ENCODE measurements around the gene TSPAN9.
A peak's percentile ranks its signal among the peaks of the same experiment; 100 is the strongest.

TSPAN9 gene

DNA sequence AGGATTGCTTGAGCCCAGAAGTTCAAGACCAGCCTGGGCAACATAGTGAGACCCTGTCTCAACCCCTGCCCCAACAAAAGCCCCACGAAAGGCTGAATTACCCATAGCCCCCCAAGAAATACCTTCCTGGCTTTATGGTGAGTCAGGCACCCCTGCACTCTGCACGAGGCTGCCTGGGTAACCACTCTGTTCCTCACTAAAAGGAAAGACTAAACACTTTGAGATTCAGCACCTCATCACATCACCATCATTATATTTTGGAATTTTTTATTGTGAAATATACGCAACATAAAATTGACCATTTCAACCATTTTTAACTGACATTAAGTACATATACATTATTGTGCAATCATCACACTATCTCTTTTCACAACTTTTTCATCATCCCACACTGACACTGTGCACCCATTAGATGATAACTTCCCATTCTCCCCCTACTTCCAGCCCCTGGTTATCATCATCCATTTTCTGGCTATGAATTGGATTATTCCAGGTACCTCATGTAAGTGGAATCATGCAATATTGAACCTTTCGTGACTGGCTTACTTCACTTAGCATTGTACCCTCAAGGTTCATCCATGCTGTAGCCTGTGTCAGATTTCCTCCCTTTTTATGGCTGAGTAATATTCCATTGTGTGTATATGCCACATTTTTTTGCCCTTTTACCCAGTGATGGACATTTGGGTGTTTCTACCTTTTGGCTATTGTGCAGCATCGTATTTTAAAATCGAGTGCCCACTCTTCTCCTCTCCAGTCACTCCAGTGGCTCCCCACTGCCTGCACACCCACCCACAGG is 51.5 kb downstream of the TSPAN9 start:
- no peak for DNase-seq

DNA sequence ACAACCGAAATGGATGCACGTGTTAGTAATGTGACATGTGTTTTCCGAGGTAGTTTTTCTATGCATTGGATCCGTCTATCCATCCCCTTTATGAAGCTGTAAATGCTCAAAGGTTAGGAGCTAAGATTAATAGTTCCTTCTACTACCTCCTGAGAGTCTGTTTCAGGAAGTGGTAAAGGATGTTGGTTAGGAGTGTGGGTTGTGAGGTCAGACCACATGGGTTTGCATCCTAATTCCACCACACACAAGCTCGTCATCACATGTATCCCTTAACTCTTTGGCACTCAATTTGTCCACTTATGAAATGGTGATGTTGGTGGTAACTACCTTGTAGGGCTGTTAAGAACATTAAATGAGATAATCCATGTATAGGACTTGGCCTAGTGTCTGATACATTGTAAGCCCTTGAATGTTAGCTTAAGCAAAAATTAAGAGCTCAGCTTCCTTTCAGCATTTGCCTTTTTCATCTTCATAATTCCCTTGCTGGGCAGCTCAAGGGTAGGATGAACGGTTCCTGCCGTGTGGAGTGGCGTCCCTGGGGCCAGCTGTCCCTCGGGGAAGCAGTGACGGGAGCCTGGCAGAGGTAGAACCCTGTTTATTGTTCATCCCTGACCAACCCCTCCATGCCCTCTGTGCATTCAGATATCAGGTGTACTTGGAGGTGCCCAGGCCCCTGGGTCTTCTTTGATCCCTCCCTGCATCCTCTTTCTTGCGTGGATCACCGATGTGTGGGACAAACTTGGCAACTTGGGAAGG is 52.3 kb downstream of the TSPAN9 start:
- DNase-seq = peak; percentile 17 to 36

DNA sequence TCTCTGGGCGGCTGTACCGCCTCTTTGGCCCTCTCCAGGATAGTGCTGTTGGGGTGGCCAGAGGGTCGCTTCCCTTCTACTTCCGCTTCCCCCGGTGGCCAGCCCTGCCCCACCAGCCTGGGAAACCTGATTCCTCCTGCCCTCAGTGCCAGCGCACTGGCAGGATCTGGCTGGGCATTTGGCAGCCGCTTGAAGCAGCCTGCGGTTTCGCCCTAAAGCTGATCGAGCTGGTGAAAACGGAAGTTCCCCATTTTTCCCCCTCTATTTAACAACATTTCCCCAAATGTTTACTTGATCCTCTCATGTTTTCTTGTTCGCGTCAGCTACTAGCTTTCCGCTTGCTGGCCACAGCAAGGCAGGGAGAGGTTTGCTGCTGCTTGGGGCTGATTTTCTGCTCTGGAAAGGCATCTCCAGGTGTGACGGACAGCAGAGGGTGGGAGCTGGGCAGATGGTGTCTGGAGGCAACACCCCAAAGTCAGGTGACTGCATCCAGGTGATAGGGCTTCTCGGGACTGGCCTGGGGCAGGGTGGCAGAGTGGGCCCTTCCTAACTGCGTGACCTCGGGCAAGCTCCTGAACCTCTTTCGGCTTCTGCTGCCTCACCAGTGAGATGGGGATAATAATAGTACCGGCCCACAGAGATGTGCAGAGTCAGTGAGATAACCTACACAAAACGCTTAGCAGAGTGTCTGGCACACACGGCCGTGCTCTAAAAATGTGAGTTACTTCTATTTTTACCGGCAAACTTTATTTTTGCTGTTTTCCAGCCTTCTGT is 53.1 kb downstream of the TSPAN9 start:
- DNase-seq = no peak

DNA sequence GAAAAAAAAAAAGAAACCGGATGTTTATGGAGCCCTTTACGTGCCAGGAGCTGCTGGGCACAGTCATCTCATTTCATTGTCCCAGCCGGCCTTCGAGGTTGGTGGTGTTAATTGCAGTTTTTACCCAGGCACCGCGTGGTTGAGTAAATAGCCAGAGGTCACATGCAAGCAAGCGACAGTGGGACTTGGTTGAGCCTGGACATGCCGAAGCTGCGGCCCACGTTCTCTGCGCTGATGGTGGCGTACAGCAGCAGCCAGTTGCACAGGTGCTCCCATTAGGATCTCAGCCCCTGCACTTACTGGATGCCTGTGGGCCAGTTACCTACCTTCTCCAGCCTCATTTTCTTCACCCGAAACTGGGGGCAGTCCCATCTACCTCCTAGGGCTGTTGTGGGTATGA is 54.0 kb downstream of the TSPAN9 start:
- DNase-seq = no peak

DNA sequence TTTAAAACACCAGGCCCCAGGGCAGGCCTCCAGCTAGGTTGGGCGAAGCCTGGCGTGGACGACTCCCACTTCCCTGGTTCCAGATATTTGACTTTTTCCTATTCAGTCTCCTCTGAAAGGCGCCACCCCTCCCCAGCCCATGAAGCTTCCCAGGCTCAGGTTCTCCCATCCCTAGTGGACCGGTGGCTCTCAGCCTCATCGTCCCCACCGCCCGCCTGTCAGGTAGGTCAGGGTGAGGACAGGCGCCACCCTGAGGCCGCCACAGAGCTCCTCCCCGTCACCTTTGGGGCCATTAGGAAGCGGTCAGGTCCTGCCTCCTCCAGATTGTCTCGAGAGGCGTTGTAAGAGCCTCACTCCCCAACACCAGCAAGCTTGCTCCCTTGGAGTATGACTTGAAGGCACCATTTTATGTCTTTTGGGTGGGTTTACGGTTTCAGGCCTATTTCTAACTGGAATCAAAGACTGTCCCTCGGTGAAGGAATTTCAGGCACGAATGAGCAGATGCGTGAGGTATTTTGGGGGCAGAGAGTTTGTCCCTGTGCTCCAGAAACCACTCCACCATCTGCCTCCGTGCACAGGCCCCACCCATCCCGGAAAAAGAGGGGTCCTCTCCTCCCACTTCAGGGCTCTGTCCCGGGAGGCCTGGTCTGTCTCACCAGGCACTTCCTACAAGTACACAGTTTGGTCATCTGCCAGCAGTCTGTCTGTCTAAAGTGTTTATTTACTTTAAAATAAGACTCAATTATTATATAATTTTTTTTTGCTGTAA is 55.6 kb downstream of the TSPAN9 start:
- no peak for DNase-seq

DNA sequence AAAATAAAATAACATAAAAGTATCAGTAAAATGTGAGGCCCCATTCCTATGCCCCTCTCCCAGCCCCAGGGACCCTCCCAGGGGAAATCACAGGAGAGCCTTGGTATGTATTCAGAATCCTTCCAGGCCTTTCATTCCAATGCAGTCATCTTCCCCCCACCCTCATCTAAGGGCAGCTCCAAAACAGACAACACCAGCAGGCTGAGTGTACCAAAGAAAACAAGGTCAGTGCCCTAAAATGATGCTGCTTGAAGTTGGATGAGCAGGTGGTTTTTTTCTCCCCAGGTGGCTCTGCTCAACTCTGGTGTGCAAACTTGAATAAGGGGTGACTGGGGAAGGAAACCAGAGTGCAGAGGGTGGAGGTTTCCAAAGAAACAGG is 56.2 kb downstream of the TSPAN9 start:
- DNase-seq = no peak

DNA sequence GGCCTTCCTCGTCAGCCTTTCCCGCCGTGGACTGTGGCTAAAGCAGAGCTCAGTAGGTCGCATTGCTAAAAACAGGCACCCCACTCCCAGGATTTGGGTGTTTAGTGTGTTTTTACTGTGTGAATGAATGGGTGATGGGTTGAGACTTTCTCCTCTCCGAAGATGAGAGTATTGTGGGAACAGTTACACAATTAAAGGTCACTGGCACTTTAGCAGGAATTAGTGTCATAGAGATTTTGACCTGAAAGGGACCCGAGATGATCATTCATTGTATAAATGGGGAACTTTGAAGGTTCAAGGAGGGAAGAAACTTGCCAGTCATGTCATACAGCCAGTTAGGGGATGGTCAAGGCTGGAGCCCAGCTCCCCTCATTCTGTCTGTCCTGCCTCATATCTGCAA is 56.9 kb downstream of the TSPAN9 start:
- no peak for DNase-seq

DNA sequence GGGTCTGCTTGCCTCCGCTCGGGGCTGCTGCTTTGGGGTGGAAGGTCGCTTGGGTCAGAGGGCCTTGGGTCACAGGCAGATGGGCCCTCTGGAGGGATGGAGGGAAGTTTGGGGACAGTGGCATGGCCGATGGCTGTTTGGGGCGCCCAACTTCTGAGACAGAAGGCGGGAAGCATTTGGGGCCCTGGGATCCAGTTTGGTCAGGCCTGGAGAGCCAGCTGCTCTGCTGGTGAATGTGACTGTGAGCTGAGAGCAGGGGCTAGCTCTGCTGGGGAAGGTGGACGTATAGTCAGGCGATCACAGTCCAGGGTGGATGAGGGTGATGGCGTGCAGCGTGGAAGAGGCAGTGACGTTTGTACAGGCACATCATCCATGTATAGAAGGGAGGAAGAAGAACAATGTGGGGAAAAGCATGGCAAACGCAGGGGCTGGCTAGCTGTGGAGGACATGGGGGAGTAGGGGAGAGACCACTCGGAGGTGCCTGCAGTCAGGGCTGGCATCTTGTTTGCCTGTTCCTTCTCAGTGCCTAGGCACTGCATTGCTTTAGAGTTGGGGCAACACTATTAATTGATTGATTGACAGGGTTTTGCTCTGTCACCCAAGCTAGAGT is 57.5 kb downstream of the TSPAN9 start:
- DNase-seq = no peak

DNA sequence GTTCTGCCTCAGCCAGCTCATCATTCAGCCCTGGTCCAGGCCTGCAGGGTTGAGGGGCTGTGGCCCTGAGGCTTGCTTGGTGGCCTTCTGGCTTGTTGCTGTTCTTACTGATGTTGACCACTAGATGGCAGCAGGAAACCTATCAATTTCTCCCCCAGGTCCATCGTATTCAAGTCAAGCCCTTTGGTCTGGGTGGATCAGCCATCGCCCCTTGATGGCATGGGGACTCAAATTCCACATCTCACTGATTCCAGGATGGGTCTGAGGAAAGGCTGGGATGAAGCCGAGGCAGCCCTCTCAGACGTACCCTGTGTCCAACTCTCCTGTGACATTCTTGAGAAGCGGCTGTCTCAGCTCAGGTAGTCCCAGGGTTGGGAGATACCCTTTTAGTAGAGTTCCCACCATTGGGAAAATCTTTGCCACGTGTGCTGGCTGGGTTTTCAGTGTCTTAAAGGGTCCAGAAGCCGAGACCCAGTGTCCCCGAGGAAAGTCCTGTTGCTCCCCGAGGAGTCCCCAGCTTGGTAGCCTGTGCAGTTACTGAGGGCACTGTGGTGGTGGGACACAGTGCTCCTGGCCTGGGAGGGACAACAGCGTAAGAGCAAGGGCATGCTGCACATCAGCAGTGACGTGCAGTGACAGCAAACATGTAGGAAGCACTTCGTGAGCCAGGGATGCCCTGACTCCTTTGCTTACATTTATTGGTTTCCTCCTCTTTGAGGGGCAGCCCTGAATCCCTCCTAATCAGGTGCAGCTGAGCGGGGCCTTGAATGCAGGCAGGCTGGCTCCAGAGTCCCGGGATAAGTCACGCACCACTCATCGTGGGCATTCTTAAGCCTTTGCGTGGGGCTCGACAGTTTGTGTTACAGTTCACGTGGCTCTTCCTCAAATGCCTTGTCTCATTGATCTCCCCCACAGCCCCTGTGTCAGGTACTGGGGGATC is 58.6 kb downstream of the TSPAN9 start:
- peak; percentile 24 to 27 for DNase-seq

DNA sequence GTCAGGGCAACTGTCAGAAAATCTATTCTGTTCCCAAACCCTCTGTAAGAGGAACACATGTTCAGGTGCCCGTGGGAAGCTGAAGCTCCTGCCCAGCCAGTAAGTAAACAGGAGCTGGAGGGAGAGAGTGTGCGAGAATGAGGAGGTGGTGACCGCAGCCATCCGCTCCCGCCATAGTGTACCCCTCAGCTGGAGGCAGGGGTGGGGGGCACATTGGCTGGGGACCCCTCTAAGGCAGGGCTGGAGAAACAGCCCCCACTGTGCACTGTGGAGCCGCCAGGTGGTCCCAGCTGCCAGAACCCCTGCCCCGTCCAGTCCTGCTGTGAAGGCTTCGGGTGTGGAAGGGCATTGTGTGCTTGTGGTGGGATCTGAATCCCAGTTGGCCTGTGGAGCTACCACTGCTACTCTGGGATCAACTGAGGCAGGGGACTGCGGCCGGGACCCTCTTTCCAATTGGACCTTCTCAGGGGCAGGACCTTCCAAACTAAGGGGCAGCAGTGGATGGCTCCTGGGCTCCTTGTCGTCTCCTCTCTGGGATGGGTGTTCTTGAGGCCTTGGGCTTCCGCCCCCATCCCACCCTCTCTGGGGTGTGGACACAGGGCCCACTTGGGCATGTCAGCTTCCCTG is 59.6 kb downstream of the TSPAN9 start:
- no peak for DNase-seq

DNA sequence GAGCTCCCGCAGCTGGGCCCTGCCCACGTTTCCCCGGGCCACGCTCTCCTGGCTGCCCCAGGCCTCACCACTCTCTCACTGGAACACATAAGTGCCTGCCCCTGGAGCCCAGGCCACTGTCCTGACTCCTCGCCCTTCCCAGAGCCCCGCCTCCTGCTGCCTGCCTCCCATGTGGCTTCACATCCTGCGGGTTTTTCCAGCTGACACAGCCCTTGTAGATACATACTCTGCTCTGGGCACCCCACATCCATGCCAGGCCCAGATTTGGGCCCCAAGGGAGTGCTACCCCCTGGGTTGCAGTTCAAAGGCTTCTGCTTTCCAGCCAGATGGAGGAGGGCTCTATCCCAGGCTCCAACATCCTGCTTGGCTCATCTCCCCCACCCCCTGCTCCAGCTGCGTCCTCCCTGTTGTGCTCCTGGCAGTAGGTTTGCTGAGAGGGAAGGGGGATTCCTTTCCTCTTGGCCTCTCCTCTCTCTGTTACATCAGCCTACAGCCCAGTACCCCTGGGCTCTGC is 60.1 kb downstream of the TSPAN9 start:
- DNase-seq = no peak

DNA sequence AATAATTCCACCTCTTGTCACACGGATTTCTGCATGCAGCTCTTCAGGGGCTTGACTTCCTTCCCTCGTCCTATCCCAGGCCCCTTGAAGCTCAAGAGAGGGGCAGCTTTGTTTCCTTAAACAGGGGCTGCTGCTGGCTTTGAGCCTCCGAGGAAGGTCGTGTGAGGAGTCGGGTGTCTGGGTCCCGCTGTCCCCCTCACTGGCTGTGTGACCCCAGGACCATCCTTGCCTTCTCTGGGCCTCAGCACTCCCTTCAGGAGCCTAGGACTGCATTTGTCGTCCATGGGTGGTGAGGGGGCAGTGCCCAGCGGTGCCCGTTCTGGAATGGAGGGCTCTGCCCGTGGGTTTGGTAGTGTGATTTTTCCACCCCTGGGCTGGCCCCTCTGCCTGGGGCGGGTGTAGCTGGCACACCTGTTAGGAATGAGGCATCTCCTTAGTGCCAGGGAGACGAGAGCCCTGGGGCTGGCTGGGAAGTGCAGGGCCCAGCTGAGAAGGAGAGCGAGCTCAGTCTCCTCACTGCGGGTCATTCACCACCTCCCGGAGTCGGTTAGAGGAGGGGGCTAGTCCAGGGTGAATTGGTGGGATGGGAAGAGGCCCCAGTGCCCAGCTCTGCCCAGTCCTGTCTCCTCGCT is 60.8 kb downstream of the TSPAN9 start:
- no peak for DNase-seq

DNA sequence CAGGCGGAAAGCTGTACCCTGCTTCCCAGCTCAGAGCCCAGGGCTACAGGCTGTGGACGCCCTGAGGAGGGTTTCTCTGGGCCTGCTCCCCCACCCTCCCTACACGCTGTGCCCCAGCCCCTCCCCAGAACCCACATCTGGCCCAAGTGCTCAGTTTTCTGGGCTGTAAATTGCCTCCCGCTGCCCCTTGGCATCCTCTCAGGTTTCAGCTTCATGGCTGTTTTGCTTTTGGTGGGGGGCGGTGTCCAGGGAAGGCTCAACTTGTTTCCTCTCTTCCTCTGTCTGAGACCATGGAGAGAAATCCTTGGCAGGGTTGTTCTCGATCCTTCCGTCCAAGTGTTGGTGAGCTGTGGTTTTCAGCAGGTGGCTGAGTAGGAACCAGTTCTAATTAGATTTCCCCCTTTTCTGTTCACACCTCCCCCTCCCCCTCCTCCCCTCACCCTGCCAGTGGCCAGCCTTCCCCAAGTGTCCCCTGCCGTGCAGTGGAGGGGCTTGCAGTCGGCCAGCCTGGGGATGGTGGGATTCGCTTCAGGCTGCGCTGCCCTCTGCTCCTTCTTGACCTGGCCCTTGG is 61.8 kb downstream of the TSPAN9 start:
- no peak for DNase-seq

DNA sequence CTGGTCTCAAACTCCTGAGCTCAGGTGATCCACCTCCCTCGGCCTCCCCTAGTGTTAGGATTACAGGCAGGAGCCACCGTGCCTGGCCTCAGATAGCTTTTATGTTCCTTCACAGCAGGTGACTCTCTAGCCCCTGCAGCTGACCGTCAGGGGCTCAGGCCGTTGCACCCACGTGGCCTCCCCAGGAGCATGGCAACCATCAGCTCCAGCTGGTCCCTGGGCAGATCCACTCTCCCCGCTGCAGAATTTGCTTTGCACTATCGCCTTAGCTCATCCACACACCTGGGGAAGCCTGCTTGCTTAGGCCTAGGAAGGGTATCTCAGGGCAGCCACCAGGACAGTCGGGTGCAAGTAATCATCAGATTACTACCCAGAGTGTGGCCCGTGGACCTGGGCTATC is 62.6 kb downstream of the TSPAN9 start:
- no peak for DNase-seq

DNA sequence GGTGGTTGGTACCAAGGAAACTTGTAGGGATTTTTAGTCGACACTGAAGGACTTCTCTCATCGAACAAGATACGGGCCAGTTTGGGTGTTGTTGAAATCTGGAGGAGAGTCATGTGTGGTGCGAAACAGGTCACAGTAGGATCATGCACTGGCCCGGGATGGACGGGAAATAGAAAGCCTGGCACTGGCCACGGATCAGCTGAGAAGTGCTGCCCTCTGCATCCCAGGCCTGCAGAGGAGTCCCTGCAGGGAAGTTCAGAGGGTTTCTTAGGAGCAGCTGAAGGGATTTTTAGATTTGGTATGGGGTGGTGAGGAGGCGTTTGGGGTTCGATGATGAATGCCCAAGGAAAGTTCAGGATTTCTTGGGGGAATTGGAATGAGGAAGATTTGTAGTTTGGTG is 63.1 kb downstream of the TSPAN9 start:
- DNase-seq = no peak

DNA sequence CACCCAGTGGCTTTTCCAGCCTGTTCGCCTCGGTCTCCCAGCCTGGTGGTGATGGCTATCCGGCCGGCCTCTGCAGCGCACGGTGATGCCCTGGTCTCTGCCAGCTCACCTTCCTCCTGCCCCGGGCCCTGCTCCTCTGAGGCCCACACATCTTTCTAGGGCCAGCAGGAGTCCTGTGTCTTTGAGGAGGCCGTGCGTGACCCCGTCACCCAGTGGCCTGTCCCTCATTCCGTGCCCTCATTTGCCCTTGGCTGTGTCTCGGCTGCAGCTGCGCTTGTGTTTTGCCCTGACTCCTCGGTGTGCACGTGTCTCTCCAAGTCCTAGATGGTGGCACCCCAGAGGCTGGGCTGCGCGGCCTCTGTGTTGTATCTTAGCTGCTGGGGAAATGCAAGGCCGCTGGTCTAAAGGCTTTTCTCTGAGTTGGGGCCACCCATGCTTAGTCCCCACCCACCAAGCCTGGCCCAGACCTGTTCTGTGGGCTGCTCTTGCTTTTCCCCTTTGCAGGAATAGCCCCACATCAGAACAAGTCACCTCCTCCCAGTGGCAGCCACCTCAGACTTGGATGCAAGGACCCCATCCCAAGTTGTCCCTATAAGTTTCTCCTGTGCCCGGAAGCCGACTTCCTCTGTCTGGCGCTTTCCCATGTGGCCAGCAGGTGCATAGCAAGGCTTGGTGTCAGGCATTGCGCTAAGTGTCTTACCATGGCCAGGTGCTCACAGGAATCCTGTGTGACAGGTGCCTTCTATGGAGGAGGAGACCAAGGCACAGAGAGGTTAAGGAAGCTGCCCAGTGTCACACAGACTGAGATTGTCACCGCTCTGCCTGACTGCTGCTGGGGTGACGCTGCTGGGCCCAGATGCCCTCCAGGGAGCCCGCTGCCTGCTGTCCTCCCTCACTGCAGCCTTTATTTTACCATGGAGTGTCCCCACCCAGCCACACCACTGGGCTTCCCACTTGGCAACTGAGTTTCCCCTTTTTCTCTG is 64.5 kb downstream of the TSPAN9 start:
- no peak for DNase-seq

DNA sequence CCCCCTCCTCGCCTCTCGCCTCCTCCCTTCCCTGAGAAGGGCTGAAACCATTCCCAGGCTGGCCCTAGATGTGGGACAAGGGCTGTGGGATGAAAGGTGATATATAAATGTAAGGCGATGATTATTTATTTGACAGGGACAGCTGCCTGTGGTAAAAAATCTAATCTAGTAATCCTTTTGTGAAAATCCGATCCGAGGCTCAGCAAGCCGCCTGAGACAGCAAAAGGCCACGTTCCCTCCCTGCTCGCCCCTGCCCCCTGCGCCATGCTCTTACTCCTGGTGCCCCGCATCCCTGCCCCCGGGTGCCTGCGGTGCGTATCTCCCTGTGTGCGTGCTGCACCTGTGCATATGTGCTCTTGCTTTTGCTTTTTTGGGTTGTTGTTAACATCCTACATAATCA is 65.2 kb downstream of the TSPAN9 start:
- no peak for DNase-seq

DNA sequence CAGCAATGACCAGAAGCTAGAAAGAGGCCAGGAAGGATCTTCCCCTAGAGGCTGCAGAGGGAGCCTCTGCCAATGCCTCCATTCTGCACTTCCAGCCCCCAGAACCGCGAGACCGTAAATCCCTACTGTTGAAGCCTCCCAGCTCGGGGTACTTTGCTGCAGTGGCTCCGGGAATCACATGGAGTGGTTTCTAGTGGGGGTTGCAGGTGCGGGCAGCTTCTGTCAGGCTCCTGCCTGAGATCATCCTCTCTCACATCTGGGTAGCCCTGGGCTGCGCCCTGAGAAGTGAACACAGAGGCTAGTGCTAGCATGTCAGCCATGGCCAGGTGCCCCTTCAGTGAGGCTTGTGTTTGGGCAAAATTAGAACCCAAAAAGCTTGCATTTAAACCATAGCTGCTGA is 67.3 kb downstream of the TSPAN9 start:
- DNase-seq = no peak
